GM20431 (cell line): ENCODE results near the gene DYRK1A.
"Not testable (repeated sequence)": the region's sequence is repeated elsewhere in the genome, so short reads cannot be mapped to it uniquely, and the experiment has no call there.

Experiments used
- in situ Hi-C: fragments of 300-500 bp; cut with MseI, MboI; formaldehyde crosslinking; loops from one replicate; pipeline ENCODE4 v1.15.0; 2020; ENCODE audit warnings: low sequenced_read_pairs; ENCODE audit not compliant: unreplicated experiment

The DYRK1A gene

DNA sequence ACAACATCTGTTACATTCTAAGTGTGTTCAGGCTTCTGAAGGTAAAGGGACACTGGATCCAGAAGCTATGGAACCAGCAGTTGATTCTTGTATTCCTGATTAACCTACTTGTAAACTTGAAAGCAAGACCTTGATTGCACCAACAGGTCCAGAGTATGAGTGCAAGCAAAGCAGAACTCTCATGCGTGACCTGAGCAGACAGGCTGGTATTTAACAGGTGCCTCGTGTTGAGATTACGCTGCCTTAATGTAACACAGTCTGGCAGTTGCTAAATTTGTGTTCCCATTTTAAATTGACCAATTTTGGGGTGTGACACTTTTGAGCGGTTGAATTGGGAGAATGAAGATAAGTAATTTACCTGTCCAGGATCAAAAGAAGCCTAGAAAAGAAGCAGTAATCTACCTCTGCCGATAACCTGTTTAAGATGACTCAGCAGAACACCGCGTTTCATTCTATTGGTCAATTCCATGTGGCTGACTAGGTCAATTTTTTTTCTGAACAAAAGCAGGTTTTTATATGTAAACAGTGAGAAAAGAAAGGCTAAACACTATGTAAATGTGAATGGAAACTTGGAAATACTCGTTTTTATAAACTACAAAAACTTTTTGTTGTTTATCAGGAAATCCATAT lies 147.6 kb downstream of the DYRK1A start:
- in situ Hi-C loops, result no loop called here

DNA sequence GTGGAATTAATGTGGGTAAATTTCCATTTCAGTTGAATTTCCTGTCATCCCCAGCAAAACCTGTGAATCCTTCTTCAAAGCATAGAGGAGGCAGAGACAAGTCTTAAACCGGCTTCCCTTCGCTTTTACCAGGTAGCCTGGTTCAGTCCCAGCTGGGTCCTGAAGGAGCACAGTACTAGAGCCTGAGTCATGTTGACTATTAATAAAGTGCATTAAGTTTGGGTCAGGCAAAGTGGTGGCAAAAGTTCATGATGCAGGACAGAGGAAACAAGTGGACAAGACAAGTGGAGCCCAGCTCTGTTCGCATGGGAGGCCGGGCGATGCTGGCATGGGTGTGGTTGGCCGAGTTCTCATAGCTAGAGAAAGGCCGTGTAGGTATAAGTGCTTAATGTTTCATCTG lies 150.4 kb downstream of the DYRK1A start:
- in situ Hi-C loops, result no loop called here

DNA sequence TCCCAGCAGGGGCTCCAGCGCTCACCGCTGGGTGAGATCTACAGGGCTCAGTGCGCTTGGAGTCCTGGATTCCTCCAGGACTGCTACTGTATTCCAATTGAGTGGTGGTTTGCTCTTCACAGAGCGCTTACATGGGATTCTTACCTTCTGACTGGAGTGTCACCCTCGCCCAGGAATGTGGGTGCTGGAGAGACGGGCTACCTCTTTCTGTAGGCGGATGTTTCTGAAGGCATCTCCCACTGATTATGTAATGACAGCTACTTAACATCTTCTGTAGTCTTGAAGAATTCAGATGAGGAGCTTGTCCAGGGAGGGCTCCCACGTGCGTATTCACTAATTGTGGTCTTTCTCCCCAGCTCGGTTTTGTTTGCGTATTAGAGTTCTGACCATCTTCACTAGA lies 154.2 kb downstream of the DYRK1A start:
- in situ Hi-C loops, result no loop called here

DNA sequence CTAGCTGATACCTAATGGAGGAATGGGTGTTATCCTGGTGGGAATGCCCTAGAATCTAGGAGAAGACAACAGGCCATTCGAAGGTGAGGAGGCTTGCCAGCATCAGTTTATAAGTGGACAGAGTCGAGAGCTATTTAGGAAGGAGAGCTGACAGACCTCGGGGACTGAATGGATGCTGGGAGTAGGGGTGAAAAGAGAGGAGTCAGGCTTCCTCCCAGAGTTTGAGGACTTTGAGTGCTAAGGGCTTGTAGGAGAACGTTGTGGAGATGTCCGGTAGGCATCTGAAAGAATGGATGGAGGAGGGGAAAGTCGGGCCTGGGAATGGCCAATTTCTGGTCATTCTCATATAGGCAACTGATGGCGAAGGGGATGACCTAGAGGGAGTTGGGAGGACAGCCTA lies 155.1 kb downstream of the DYRK1A start:
- in situ Hi-C loops, result no loop called here

DNA sequence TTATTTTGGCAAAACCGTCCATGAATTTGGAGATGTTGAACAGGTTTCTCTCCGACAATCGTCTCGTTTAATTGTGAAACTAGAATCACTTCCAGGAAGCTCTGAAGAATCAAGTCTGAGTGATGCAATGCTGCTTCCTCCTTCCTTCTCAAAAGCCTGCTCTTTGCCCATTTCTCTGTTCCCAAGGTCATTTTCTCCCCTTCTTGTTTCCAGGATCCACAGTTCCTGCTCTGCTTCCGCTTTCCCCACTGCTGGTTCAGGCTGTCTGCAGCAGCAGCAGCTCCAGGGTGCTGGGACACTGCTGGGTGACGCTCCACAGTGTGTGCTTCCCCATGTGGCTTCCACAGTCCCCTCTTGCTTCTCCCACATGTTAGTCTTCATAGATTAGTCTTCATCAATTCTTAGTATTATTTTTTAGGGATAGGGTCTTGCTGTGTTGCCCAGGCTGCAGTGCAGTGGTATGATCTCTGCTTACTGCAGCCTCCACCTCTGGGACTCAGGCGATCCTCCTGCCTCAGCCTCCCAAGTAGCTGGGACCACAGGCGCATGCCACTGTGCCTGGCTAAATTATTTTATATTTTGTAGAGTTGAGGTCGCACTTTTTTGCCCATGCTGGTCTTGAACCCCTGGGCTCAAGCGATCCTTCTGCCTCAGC lies 156.2 kb downstream of the DYRK1A start:
- in situ Hi-C loops, result no loop called here

DNA sequence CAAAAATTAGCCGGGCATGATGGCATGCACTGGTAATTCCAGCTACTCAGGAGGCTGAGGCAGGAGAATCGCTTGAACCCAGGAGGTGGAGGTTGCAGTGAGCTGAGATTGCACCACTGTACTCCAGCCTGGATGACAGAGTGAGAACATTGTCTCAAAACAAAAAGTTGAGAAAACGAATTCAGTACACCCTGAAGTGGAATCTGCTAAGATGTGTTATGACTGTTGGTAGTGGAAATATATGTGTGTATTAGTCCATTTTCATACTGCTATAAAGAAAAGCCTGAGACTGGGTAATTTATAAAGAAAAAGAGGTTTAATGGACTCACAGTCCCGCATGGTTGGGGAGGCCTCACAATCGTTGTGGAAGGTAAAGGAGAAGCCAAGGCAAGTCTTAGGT lies 158.4 kb downstream of the DYRK1A start:
- in situ Hi-C loops, result not testable (repeated sequence)

DNA sequence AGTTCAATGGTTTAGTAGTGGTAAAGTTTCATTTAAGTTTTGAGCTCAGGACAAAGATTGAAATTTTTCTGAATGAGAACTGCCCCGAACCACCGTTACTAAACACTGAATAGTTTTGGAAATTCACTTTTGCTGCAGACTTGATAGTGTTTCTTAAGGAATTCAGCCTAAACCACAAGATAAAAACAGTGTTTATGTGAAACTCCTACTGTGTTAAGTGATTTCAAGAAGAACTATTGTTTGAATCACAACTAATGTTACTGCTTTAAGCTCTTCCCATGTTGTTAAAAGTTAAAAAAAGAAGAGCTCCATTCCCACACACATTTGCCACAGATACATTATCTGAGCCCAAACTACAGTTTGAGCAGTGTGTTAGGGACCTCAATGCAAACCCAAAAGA lies 159.2 kb downstream of the DYRK1A start:
- in situ Hi-C loops, result no loop called here

DNA sequence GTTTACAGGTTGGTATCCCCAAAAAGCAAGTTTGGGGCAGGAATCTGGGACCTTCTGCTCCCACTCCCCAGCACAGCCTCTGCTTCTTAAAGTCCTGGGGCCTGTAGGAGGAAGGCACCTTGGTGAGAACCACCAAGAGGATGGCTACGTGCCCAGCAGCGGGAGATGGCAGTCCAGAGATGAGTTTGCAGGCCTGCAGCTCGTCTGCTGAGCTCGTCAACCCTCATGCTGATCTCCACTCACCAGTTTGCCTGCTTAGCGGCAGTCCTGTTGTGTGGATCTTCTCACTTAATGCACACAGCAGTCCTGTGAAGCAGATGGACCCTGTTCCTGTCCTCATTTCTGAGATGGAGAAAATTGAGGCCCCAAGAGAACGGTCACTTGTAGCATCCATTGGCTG lies 160.5 kb downstream of the DYRK1A start:
- in situ Hi-C loops, result no loop called here

DNA sequence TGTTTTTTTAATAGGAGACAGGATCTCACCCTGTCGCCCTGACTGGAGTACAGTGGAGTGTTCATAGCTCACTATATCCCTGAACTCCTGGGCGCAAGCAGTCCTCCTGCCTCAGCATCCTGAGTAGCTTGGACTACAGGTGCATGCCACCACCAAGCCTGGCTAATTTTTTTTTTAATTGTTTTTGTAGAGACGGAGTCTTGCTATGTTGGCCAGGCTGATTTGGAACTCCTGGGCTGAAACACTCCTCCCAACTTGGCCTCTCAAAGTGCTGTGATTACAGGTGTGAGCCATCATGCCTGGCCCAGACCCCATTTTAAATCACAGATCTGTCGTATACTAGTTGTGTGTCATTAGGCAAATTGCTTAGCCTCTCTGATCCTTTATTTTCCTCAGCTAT lies 161.1 kb downstream of the DYRK1A start:
- in situ Hi-C loops, result no loop called here

DNA sequence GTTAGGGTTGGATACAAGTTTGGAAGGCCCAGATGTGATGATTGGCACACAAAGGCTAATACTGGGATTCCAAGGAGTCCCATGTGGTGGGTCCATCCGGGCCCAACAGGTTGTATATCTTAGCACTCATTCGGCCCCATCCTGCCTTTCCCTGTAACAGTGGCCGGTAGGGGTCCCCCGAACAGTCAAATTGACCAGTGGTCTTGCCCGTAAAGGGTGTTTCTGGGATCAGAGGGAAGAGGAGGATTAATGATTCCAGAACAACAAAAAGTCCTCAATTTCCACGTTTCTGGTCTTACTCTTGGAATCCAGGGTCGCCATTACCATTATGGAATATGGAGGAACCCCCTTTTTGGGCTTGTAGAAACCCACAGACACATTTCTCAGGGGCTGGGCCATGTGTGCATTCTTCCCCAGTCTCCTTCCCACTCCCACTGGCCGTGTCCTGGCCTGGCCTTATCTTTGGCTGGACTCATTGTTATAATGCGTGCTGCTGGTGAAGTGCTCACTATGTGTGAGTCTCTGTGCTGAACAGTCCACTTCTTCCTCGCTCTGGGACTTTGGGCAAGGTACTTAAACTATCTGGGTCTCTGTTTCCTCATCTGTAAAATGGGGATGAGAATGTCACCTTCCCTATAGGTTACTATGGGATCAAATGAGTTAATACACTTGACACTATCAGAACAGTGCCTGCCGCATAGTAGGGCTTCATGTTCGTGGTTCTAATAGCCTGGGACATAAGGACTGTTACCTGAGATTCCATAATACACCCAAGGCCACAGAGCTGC lies 161.8 kb downstream of the DYRK1A start:
- in situ Hi-C loops, result no loop called here

DNA sequence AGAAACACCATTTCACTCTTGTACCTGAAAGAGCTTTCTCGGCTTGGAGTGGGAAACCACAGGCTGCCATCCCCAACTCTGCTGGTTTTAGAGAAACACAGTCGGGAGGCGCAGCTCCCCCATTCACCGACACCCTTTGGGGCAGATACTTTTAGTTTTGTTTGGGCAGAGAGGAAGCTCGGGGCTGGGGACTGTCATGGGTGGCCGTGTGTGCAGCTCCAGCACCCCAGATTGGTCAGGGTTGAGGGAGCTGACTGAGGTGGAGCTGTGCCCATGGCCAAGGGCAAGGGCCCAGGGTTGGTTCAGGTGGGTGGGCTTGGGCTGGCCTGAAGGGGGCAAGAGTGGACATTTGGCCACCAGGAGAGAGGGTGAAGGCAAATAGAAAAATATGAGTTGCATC lies 163.1 kb downstream of the DYRK1A start:
- in situ Hi-C loops, result no loop called here

DNA sequence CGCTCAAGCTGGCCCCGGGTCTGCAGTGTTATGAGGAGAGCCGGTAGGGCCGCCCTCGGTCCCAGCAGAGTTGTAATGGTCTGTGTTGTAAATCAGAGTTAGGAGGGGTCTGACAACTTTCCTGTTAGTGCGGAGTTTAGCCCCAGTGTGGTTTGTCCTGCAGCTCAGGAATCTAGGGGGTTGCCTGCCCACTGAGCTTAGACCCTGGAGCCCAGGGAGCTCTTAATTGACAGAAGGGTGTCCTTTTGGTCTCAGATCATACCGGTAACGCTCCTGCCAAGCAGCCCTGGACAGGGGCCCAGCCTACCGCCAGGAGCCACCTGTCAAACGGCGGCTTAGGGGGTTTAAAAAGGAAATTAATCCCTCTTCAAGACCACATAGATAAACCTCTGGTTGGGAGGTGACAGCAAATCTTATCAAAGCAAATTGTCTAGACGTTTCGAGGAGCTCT lies 164.4 kb downstream of the DYRK1A start:
- in situ Hi-C loops, result no loop called here

DNA sequence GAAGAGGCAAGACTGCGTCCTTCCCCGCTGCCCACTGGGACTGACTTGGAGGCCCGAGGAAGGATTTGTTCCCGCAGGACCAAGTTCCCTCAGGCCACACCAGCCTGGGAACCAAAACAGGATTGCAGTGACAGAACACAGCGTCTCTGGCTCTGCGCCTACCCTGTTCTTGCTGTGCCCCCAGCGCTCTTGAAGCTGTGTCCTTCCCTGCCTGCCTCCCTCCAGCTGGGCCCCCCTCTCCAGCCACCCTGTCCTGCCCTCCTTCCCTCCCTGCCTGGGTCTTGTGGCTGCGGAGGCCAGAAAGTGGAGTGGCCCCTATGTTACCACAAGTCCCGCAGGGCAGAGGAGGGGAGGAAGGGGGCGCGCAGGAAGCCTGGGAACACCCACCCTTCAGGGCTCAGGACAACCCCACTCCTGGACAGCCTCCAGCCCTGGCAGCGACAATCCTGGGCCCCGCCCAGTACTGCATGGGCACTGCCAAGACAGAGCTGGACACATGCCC lies 164.9 kb downstream of the DYRK1A start:
- in situ Hi-C loops, result no loop called here

DNA sequence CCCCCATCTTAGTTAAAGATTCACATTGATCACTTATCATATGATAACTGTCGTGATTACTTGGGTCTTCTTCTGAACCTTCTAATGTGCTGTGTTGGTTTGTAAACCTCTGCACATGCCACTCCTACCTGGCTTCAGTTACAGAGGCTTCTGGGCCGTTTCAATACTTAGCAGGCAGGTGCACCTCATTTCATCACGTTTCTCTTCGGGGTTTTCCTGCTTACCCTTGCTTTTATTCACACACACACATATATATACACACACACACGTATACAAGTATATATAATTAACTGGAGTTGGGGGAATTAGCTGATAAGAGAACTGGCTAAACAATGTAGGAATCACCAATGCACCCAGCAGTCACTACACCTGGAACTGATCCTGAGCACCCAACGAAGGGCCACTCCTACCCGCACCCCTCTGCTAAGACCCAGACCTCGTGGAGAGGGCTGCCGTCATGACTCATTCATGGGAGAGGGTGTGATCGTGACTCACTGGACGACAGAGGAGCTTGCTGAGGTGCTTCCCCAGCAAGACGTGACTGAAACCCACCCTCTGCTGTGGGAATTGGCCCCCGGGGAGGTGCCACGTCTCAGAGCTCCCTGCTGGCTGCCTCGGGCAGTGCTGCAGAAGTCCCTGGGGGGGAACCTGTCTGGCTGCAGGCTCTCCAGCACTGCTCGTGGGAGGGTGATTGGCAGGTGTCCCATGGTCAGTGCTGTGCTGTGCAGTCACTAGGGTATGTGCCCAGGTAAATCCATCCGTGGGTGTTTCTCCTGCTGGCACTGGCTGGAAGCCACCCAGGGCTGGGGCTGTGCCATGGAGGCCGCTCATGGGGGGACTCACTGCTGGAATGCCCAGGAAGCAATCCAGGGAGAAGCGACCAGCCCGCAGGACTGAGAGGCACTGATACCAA lies 166.6 kb downstream of the DYRK1A start:
- in situ Hi-C loops, result no loop called here

DNA sequence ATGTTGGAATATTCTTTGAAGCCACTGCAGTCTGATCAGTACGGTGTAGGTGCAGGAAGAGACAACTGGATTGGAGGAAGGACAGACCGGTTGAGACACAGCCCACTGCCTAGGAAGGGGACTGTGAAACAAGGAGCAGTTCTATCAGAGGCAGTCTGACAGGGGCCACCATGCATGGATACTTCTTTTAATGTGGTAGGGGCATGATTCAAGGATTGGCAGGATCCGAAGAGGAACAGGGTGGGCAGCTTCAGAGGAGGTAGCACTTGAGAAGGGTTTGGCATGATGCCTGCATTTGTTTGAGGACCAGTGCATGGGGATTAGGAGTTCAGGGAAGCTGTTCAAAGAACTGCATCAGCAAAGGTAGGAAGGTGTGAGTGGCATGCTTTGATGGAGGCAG lies 167.9 kb downstream of the DYRK1A start:
- in situ Hi-C loops, result no loop called here

DNA sequence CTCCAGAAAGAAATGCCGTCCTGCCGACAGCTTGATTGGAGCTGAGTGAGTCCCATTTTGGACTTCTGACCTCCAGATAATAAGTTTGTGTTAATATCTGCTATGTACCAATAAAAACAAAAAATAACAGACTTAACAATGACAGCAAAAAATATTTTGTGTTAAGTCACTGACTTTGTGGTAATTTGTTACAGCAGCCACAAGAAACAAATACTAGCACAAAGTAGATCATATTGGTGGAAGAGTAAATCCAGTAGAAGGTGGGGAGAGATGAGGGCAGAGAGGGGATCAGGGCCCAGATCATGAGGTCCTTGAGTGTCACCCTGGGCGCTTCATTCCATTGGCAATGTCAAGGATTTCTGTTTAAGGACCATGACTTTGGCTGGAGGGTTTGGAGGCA lies 168.6 kb downstream of the DYRK1A start:
- in situ Hi-C loops, result no loop called here

DNA sequence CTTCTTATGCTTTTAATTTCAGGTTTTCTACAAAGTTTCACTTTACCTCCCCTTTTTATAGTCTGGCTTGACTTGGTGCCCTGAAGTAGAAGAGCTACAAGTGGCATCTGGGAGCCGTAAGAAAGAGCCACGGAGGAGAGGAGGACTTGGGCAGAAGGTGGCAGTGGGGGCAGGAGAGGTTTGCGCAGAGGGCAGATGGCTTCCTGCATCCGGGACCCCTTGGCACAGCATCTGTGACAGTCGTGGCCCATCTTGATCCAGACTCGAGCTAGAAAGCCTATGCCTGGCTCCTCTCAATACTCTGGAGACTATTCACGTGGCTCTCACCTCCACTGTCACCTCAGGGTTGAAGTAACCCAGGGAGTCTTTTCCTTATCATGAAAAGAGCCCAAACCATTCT lies 169.1 kb downstream of the DYRK1A start:
- in situ Hi-C loops, result no loop called here

DNA sequence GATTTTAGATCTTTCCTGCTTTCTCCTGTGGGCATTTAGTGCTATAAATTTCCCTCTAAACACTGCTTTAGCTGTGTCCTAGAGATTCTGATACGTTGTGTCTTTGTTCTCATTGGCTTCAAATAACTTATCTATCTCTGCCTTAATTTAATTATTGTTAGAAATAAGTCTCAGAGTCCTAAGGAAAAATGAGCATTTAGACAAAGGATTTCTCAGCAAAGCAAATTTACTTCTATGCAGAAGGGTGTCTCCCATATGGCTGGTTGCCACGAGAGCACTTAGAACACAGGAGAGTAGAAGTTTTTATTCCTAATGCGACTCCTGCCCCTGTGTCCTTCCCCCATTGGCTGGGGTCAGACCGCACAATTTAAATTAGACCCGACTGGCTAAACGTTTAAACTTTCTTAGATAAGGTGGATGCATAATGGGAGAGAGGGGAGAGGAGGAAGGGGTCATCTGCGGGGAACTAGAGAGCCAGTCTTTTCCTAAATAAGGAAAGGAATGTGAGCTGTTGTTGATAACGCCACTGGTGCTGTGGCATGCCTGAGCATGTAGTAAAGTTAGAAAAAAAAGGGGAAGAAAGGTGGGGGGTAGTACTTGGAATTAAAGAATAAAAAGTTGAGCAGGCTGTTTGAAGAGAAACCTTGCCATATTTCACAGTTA lies 170.2 kb downstream of the DYRK1A start:
- in situ Hi-C loops, result no loop called here

DNA sequence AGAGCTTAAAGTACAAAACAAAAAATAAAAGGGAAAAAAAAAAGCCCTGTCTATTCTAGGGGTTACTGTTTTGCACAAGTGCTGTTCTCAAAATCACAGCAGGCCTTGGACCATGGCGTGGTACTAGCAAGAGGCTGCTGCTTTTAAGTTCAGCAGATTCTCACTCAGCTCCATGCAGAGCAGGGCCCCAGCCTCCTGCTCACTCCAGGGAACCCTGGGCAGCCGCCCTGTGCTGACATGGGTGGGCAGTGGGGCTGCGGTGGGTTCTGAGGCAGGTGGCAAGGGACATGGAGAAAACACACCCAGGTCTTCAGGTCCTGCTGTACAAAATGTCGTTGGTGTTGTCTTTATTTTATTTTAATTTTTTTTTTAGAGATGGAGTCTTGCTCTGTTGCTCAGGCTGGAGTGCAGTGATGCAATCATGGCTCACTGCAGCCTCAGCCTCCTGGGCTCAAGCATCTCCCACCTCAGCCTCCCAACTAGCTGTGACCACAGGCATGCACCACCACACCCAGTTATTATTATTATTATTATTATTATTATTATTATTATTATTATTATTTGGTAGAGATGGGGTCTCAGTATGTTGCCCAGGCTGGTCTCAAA lies 170.9 kb downstream of the DYRK1A start:
- in situ Hi-C loops, result no loop called here
